K562 (cell line): Measurements from ENCODE around the gene ADIG. TPM values are rescaled to one million over a fixed set of nuclear protein-coding genes. Genes with fewer than 3 reads are reported as not detected.

Source experiments
- ATAC-seq: fragments of 200-7000 bp; cut with Tn5 transposase; 3 replicates; pipeline ENCODE4 v1.9.1; 2020; ENCODE audit warnings: moderate library complexity
- BruUV-seq: library from RNA; stranded (reverse); fragments of 400-500 nt; replicated peaks from 2 replicates; lab custom pipeline; 2021; lab: Mats Ljungman, UMichigan
- CTCF ChIA-PET: fragments of 300-600 bp; formaldehyde crosslinking; extraction: SDS; loops from one replicate; lab custom pipeline; 2021; ENCODE audit warnings: low intra/inter-chr PET ratio; lab: Yijun Ruan, JAX
- POLR2A ChIA-PET: fragments of 300-600, 350-650 bp; sonication (Branson Sonifier 250); formaldehyde crosslinking; extraction: SDS; loops from one replicate; lab custom pipeline; 2021; ENCODE audit warnings: antibody characterized with exemption, inconsistent platforms; lab: Yijun Ruan, JAX
- DNase-seq, 4 experiments: peaks; one replicate each; pipeline versions ENCODE4 v3.0.0 to v3.0.0-alpha.2; 2011 to 2018; ENCODE audit warnings: low spot score in 3 of 4, mixed read lengths in 3 of 4; ENCODE audit errors: extremely low read depth in 1 of 4
- FAIRE-seq: peaks from 2 replicates; lab custom pipeline; 2011; peaks lifted over from hg19 to GRCh38; lab: Jason Lieb, UNC
- H2AFZ ChIP-seq: 2 replicates; pipeline ENCODE4 v1.6.0; 2011; ENCODE audit warnings: low read depth, low read length, control low read depth, inconsistent platforms
- H3K27ac ChIP-seq: fragments of 200-600 bp; 3 replicates; pipeline ENCODE4 v1.8.0; 2011; ENCODE audit warnings: low read depth, mild to moderate bottlenecking, control low read depth, inconsistent platforms, low read length, moderate library complexity, mixed read lengths; ENCODE audit errors: extremely low read depth
- H3K27me3 ChIP-seq, 2 experiments: fragments of 300-600 bp in 1 of 2; 2 replicates in 1 of 2; 3 replicates in 1 of 2; pipeline versions ENCODE4 v1.6.0 to v1.8.0; 2011; ENCODE audit warnings: inconsistent platforms in 2 of 2, low read length in 2 of 2, mild to moderate bottlenecking in 1 of 2, mixed read lengths in 1 of 2, moderate library complexity in 1 of 2; ENCODE audit not compliant: control insufficient read depth in 2 of 2, insufficient read depth in 2 of 2
- H3K36me3 ChIP-seq: fragments of 300-600 bp; 3 replicates; pipeline ENCODE4 v1.8.0; 2011; ENCODE audit warnings: mild to moderate bottlenecking, low read length, inconsistent platforms; ENCODE audit not compliant: control insufficient read depth, insufficient read depth
- H3K4me1 ChIP-seq, 2 experiments: fragments of 200-600 bp in 1 of 2; replicated peaks in 1 of 2; 2 replicates in 1 of 2; 3 replicates in 1 of 2; pipeline versions ENCODE4 v1.5.1 to v1.8.0; 2011; ENCODE audit warnings: inconsistent platforms in 2 of 2, low read length in 2 of 2, mild to moderate bottlenecking in 1 of 2, mixed read lengths in 1 of 2, moderate library complexity in 1 of 2; ENCODE audit not compliant: control insufficient read depth in 2 of 2, insufficient read depth in 2 of 2
- H3K4me2 ChIP-seq: 2 replicates; pipeline ENCODE4 v1.6.1; 2011; ENCODE audit warnings: low read length, control low read depth, inconsistent platforms, mixed read lengths; ENCODE audit not compliant: insufficient read depth
- H3K4me3 ChIP-seq: fragments of 200-600 bp; sonication (generic), shearing (Covaris generic); 2 replicates; pipeline ENCODE4 v1.5.1; 2016; ENCODE audit warnings: control low read depth, inconsistent platforms
- H3K79me2 ChIP-seq: fragments of 200-600 bp; 3 replicates; pipeline ENCODE4 v1.8.0; 2011; ENCODE audit warnings: low read length, inconsistent platforms; ENCODE audit not compliant: control insufficient read depth, insufficient read depth
- H3K9ac ChIP-seq, 2 experiments: 2 replicates each; pipeline versions ENCODE4 v1.6.0 to v1.6.1; 2011; ENCODE audit warnings: low read depth in 2 of 2, low read length in 2 of 2, control low read depth in 1 of 2, inconsistent platforms in 1 of 2, mild to moderate bottlenecking in 1 of 2, mixed read lengths in 1 of 2; ENCODE audit not compliant: insufficient read depth in 1 of 2
- H3K9me1 ChIP-seq: one replicate; pipeline ENCODE4 v1.6.0; 2011; ENCODE audit warnings: inconsistent platforms, mild to moderate bottlenecking, low read length, moderate library complexity; ENCODE audit not compliant: control insufficient read depth, insufficient read depth
- H3K9me3 ChIP-seq: replicated peaks from 2 replicates; pipeline ENCODE4 v1.5.1; 2011; ENCODE audit warnings: low read depth, low read length, inconsistent platforms; ENCODE audit not compliant: control insufficient read depth, insufficient read depth
- H4K20me1 ChIP-seq: replicated peaks from 2 replicates; pipeline ENCODE4 v1.6.1; 2011; ENCODE audit warnings: low read length, inconsistent platforms, mixed read lengths; ENCODE audit not compliant: control insufficient read depth, insufficient read depth
- EGR1 ChIP-seq: fragments of 450-650 bp; conservative IDR thresholded peaks from 2 replicates; pipeline ENCODE4 v1.6.1; 2017; ENCODE audit warnings: mild to moderate bottlenecking
- ELF1 ChIP-seq: fragments of 200-800 bp; sonication (Bioruptor generic); IDR thresholded peaks from 2 replicates; pipeline ENCODE4 v1.6.1; 2016; ENCODE audit warnings: missing genetic modification characterization, missing compliant biosample characterization
- FOS ChIP-seq: IDR thresholded peaks from 3 replicates; pipeline ENCODE4 v1.6.1; 2011; ENCODE audit not compliant: insufficient read length; ENCODE audit errors: extremely low read depth
- MBD1 ChIP-seq: fragments of 250-450 bp; sonication (Bioruptor Pico); IDR thresholded peaks from 2 replicates; pipeline ENCODE4 v1.8.0; 2022; ENCODE audit warnings: inconsistent platforms
- MEF2A ChIP-seq: IDR thresholded peaks from 2 replicates; pipeline ENCODE4 v1.6.1; 2011; ENCODE audit warnings: low read depth, mild to moderate bottlenecking, low read length, moderate library complexity; ENCODE audit not compliant: control insufficient read depth
- NFATC3 ChIP-seq: fragments of 450-650 bp; IDR thresholded peaks from 2 replicates; pipeline ENCODE4 v1.6.1; 2017; ENCODE audit warnings: mild to moderate bottlenecking
- PCBP2 ChIP-seq: fragments of 200-400 bp; formaldehyde crosslinking; IDR thresholded peaks from 2 replicates; pipeline ENCODE4 v1.6.1; 2018; ENCODE audit warnings: low read length, low read depth, mild to moderate bottlenecking, moderate library complexity; ENCODE audit not compliant: poor library complexity, severe bottlenecking
- RBM39 ChIP-seq: fragments of 200-400 bp; formaldehyde crosslinking; optimal IDR thresholded peaks from 2 replicates; pipeline ENCODE3; 2018; ENCODE audit warnings: low read depth, low read length
- STAG1 ChIP-seq: sonication (generic); formaldehyde crosslinking; IDR thresholded peaks from 2 replicates; pipeline ENCODE4 v1.5.0; 2020; ENCODE audit warnings: missing genetic modification reagents, borderline replicate concordance
- THAP12 ChIP-seq: fragments of 250-450 bp; sonication (Bioruptor Pico); IDR thresholded peaks from 2 replicates; pipeline ENCODE4 v1.9.0; 2021; ENCODE audit warnings: mild to moderate bottlenecking, inconsistent platforms
- ZBTB12 ChIP-seq: fragments of 250-450 bp; sonication (Bioruptor Pico); IDR thresholded peaks from 2 replicates; pipeline ENCODE4 v1.4.0; 2020
- ZNF146 ChIP-seq: IDR thresholded peaks from one replicate; pipeline ENCODE4 v1.6.1; 2018; ENCODE audit warnings: missing compliant biosample characterization; ENCODE audit not compliant: unreplicated experiment
- ZNF184 ChIP-seq: sonication (generic); formaldehyde crosslinking; IDR thresholded peaks from 2 replicates; pipeline ENCODE4 v1.5.0; 2020; ENCODE audit warnings: missing genetic modification reagents
- ZNF740 ChIP-seq, 3 experiments: fragments of 200-800 bp in 1 of 3; sonication (Bioruptor generic) in 1 of 3; sonication (generic) in 1 of 3; formaldehyde crosslinking in 1 of 3; IDR thresholded peaks; 2 replicates each; pipeline versions ENCODE4 v1.6.1 to v1.8.0; 2016 to 2022; ENCODE audit warnings: mild to moderate bottlenecking in 2 of 3, missing compliant biosample characterization in 2 of 3, missing genetic modification characterization in 2 of 3, missing genetic modification reagents in 1 of 3
- WGBS: fragments of 100-300 bp; shearing (Covaris generic); methylation state at CpG from one replicate; pipeline ENCODE4 v1.1.6; 2016; ENCODE audit warnings: low coverage, mixed read lengths; ENCODE audit not compliant: insufficient coverage; ENCODE audit errors: missing lambda C conversion rate; 5-methylcytosine and 5-hydroxymethylcytosine counted together
- in situ Hi-C: fragments of 300-500 bp; cut with MboI; formaldehyde crosslinking; loops from 4 replicates; pipeline ENCODE4 v1.15.0; 2018; ENCODE audit warnings: inconsistent platforms, mixed read lengths
- intact Hi-C: fragments of 100-400 bp; cut with micrococcal nuclease; formaldehyde crosslinking; loops from 2 replicates; pipeline ENCODE4 v1.14.2; 2022
- polyA plus RNA-seq, 8 experiments: library from polyadenylated mRNA; depleted of rRNA in 4 of 8; stranded (reverse) in 5 of 8; unstranded in 3 of 8; fragments of >200 nt; fragmentation: Nextera tagmentation in 2 of 8; fragmentation: Illumina TruSeq in 1 of 8; extraction: Ambion mirVana in 2 of 8; extraction: Trizol in 1 of 8; gene quantifications; 2 replicates each; pipeline versions ENCODE4 v1.2.1 to v1.2.3, GENCODE V29; 2011 to 2014; ENCODE audit warnings: inconsistent platforms in 1 of 8, missing spikeins in 1 of 8
- total RNA-seq, 7 experiments: library from RNA; depleted of rRNA in 6 of 7; stranded (reverse); fragments of >200 nt in 6 of 7; fragmentation: Illumina TruSeq in 2 of 7; extraction: Trizol in 2 of 7; gene quantifications; 2 replicates each; pipeline versions ENCODE4 v1.2.1 to v1.2.3, GENCODE V29; 2011 to 2021; ENCODE audit warnings: low replicate concordance in 1 of 7
- TF ChIP-seq, protein P1 (sequence below): sonication (generic); formaldehyde crosslinking; IDR thresholded peaks from 2 replicates; pipeline ENCODE4 v1.8.1; 2022; ENCODE audit warnings: missing genetic modification reagents

ADIG gene
- total and polyA plus RNA-seq, 9 of the 15 experiments (the other 6 are each of a cell fraction or from before 2014, with no cell fraction given): not detected

DNA sequence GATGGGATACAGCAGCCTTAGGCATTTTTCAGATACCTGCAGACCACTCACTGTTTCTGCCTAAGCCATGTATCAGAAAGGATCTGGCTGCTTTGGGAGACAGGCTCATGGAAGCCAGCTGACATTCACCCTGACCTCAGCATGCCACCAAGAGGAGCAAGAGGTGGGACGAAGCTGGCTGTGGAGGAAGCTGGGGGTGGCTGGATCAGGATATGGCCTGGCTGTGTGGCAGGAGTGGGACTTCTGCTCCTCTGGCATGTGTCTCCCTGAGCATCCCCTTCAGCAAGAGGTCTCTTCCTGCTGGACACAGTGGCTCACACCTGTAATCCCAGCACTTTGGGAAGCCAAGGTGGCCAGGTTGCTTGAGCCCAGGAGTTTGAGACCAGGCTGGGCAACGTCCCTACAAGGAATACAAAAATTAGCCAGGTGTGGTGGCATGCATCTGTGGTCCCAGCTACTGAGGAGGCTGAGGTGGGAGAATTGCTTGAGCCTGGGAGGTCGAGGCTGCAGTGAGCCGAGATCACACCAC is 897 bp downstream of the ADIG start:
- in situ Hi-C loops (no loop called here), intact Hi-C loops (no loop called here)
- CTCF ChIA-PET: no interaction called here
- TF ChIP-seq MBD1 (CRISPR knock-in tag) (no peak), ZNF184 (CRISPR knock-in tag) (no peak), ZNF740 (CRISPR knock-in tag; IDR thresholded peaks at IDR 0.05) (no peak), ZNF740 (tag; IDR thresholded peaks at IDR 0.05) (no peak), EGR1 (no peak), MEF2A (no peak), THAP12 (CRISPR knock-in tag) (no peak), NFATC3 (no peak), STAG1 (CRISPR knock-in tag) (no peak), ZNF146 (CRISPR knock-in tag) (no peak), ELF1 (no peak), RBM39 (no peak), FOS (no peak), ZBTB12 (CRISPR knock-in tag) (no peak), PCBP2 (no peak)
- TF ChIP-seq, protein P1, sequence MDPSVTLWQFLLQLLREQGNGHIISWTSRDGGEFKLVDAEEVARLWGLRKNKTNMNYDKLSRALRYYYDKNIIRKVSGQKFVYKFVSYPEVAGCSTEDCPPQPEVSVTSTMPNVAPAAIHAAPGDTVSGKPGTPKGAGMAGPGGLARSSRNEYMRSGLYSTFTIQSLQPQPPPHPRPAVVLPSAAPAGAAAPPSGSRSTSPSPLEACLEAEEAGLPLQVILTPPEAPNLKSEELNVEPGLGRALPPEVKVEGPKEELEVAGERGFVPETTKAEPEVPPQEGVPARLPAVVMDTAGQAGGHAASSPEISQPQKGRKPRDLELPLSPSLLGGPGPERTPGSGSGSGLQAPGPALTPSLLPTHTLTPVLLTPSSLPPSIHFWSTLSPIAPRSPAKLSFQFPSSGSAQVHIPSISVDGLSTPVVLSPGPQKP (CRISPR knock-in tag): no peak

More for the DNA sequence above, 897 bp downstream of the ADIG start:
- FAIRE-seq (no peak), DNase-seq (no peak), ATAC-seq (no peak)
- no peak overlapping the region for H3K4me2 ChIP-seq
- H4K20me1 ChIP-seq: no peaks in the 10 kb centered on the region
- H3K27me3 ChIP-seq: peaks cover 31 to 55% of the 10 kb centered on the region in 2 experiments
- no peaks in the 10 kb centered on the region for H3K9me3 ChIP-seq
- POLR2A ChIA-PET: interaction anchor here (0.6 to 1.7 kb wide), 4 partner anchors 9 to 383 kb away, joined by 3 to 7 read pairs (median 3); no protein-coding TSS in a partner anchor
- no TSS peak for BruUV-seq
- H2AFZ ChIP-seq: no peak overlapping the region
- H3K27ac ChIP-seq: no peak overlapping the region
- H3K36me3 ChIP-seq: no peaks in the 10 kb centered on the region
- WGBS: 3% methylated on average over 4 of the region's 4 CpGs
- no peak overlapping the region for H3K4me3 ChIP-seq
- no peaks in the 10 kb centered on the region for H3K79me2 ChIP-seq
- H3K4me1 ChIP-seq: peaks cover 0 to 3% of the 10 kb centered on the region in 2 experiments; a peak in 1 of 5 replicates
- no peaks in the 10 kb centered on the region for H3K9me1 ChIP-seq
- no peak overlapping the region for H3K9ac ChIP-seq
